Lower lobe of right lung (tissue), 2 donors: ENCODE measurements around the gene TRERF1. TPM values are rescaled to one million over a fixed set of nuclear protein-coding genes. Genes with fewer than 3 reads are reported as not detected.
"Not testable (repeated sequence)": the region's sequence is repeated elsewhere in the genome, so short reads cannot be mapped to it uniquely, and the experiment has no call there.

Source experiments
- ATAC-seq, 2 donors: fragments of 200-7000 bp; cut with Tn5 transposase; one replicate each; pipeline ENCODE4 v1.9.1; 2020 to 2022; ENCODE audit warnings: mild to moderate bottlenecking in 2 of 2, moderate library complexity in 2 of 2
- DNase-seq: peaks from one replicate; pipeline ENCODE4 v3.0.0-alpha.2; 2020
- H3K27ac ChIP-seq: fragments of 200-600 bp; one replicate; pipeline ENCODE4 v1.8.0; 2022
- H3K27me3 ChIP-seq: fragments of 200-600 bp; one replicate; pipeline ENCODE4 v1.8.0; 2022; ENCODE audit warnings: low read depth
- H3K36me3 ChIP-seq: fragments of 200-600 bp; one replicate; pipeline ENCODE4 v1.8.0; 2022; ENCODE audit warnings: mild to moderate bottlenecking
- H3K4me1 ChIP-seq: fragments of 200-600 bp; one replicate; pipeline ENCODE4 v1.8.0; 2022
- H3K4me3 ChIP-seq: fragments of 200-600 bp; one replicate; pipeline ENCODE4 v1.8.0; 2022; ENCODE audit warnings: mild to moderate bottlenecking
- H3K9me3 ChIP-seq: fragments of 200-600 bp; one replicate; pipeline ENCODE4 v1.8.0; 2022
- CTCF ChIP-seq: fragments of 200-600 bp; IDR thresholded peaks from one replicate; pipeline ENCODE4 v1.8.0; 2022; ENCODE audit warnings: antibody characterized with exemption, mild to moderate bottlenecking
- intact Hi-C: fragments of 100-400 bp; cut with DNase I; formaldehyde crosslinking; loops from one replicate; pipeline ENCODE4 v1.11.0; 2022
- total RNA-seq: library from RNA; stranded (reverse); fragmentation: NEBNext Ultra II Directional; extraction: Animal tissue kit (Norgen Biotek cat#: 25700); gene quantifications from one replicate; pipeline ENCODE4 v1.2.1, GENCODE V29; 2021
- donor health status: DM: no; HTN: yes; CAD: no; lungs with severe emphysema.

Gene TRERF1
- total RNA-seq, 1 donor from 2014 or later = 5.6 TPM

GRCh38 chr6:42222448-42222847, 229.3 kb downstream of the TRERF1 start:
- ATAC-seq (no peak), DNase-seq (no peak)
- Histone ChIP-seq H3K9me3 (no peaks in the 10 kb centered on the region), H3K4me3 (no peak overlapping the region), H3K27ac (no peak overlapping the region), H3K36me3 (peaks cover 8% of the 10 kb centered on the region), H3K4me1 (peaks cover 12% of the 10 kb centered on the region), H3K27me3 (no peaks in the 10 kb centered on the region)
- TF ChIP-seq CTCF = no peak
- intact Hi-C loops = no loop called here

- Histone ChIP-seq H3K27me3 (no peaks in the 10 kb centered on the region), H3K27ac (no peak overlapping the region), H3K4me1 (peaks cover 11% of the 10 kb centered on the region), H3K9me3 (no peaks in the 10 kb centered on the region), H3K36me3 (peaks cover 1% of the 10 kb centered on the region), H3K4me3 (no peak overlapping the region)
- TF ChIP-seq CTCF = no peak
- DNase-seq (no peak), ATAC-seq (no peak)
- intact Hi-C loops = no loop called here
Measured at GRCh38 chr6:42221546-42221945, 230.2 kb downstream of the TRERF1 start.

- Histone ChIP-seq H3K4me3 (no peak overlapping the region), H3K27ac (no peak overlapping the region), H3K4me1 (peaks cover 13% of the 10 kb centered on the region), H3K36me3 (no peaks in the 10 kb centered on the region), H3K27me3 (no peaks in the 10 kb centered on the region), H3K9me3 (no peaks in the 10 kb centered on the region)
- DNase-seq (no peak), ATAC-seq (no peak)
- intact Hi-C loops = no loop called here
- no peak for TF ChIP-seq CTCF
Measured at GRCh38 chr6:42220807-42221206, 230.9 kb downstream of the TRERF1 start.

- DNase-seq (peak; percentile 94), ATAC-seq (peak; percentile 100)
- peak within 1 kb of the TSS; percentile 76 for H3K27ac ChIP-seq
- H3K9me3 ChIP-seq = no peaks in the 10 kb centered on the region
- no peaks in the 10 kb centered on the region for H3K27me3 ChIP-seq
- peak within 1 kb of the TSS; percentile 77 for H3K4me3 ChIP-seq
- peaks cover 21% of the 10 kb centered on the region for H3K36me3 ChIP-seq
- TF ChIP-seq CTCF = no peak
- H3K4me1 ChIP-seq = peaks cover 13% of the 10 kb centered on the region
- intact Hi-C loops = no loop called here
Measured at GRCh38 chr6:42217519-42218367, 234.0 kb downstream of the TRERF1 start, which contains the start of gene MRPS10. TSS of gene MRPS10 (minus strand) at chr6:42217861. CDS start at chr6:42217849, 12 bp downstream.

GRCh38 chr6:42217157-42217518, 234.6 kb downstream of the TRERF1 start:
- DNase-seq = no peak
- no peak for ATAC-seq
- H3K4me3 ChIP-seq = peak overlapping the region; percentile 77
- H3K9me3 ChIP-seq = no peaks in the 10 kb centered on the region
- TF ChIP-seq CTCF = no peak
- H3K36me3 ChIP-seq = peaks cover 27% of the 10 kb centered on the region
- H3K4me1 ChIP-seq = peaks cover 13% of the 10 kb centered on the region
- H3K27ac ChIP-seq = peak overlapping the region; percentile 76
- no peaks in the 10 kb centered on the region for H3K27me3 ChIP-seq
- intact Hi-C loops = no loop called here

GRCh38 chr6:42216495-42216894, 235.2 kb downstream of the TRERF1 start:
- H3K36me3 ChIP-seq = peaks cover 34% of the 10 kb centered on the region
- H3K4me3 ChIP-seq = peak overlapping the region; percentile 77
- DNase-seq, H3K9me3 ChIP-seq, H3K27ac ChIP-seq, ATAC-seq, intact Hi-C loops, H3K27me3 ChIP-seq: not testable (repeated sequence)
- H3K4me1 ChIP-seq = peaks cover 13% of the 10 kb centered on the region
